ENCODE results near the gene CRYBB2.
"Not testable (repeated sequence)": the region's sequence is repeated elsewhere in the genome, so short reads cannot be mapped to it uniquely, and the experiment has no call there.

The CRYBB2 gene, protein sequence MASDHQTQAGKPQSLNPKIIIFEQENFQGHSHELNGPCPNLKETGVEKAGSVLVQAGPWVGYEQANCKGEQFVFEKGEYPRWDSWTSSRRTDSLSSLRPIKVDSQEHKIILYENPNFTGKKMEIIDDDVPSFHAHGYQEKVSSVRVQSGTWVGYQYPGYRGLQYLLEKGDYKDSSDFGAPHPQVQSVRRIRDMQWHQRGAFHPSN

DNA sequence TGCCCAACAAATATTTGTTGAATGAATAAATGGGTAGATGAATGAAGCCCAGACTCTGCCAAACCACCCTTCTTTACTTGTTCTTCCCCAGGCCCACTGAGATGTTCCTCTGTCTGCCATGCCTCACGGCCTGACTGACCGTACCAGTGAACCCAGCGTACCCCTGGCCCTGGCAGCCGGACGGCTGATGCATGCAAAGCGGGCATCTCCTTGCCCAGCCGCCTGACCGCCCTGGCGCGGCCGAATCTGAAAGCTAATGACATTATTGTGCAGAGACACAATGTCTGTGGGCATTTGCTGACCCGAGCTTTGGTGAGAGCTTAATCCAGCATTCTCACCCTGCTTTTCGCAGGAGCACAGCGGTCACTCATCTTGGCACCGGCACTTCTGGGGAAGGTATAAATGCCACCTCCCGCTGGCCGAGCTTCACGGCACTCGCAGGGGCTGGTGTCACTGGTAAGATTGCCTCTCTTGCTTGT, at the start of gene CRYBB2:
CRYBB2 (plus strand) TSS at position 429 of the 479 bp plus-strand sequence. CDS start 1,791 bp downstream, outside the sequence.
- DNase-seq = no peak

GRCh38 chr22:25170426-25170980, 48.9 kb upstream of the CRYBB2 start:
- DNase-seq = no peak

DNA sequence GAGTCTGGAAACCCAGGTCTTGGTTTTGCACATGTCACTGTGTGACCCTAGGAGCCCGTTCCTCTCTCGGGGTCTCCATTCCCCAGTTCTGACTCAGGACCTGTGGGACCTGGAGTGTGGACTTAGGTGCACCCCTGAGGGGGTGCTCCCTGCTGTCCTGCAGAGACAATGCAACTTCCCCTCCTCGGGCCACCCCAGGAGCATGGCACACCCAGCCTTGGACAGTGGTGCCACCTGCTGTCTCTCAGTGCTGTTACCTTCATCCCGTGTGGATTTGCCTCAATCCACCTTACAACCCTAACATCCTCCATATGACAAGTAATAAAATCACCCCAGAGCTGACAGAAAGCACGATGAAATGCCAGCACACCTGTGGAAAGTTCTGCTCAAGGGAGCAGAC, 47.3 kb upstream of the CRYBB2 start:
- DNase-seq = no peak

DNA sequence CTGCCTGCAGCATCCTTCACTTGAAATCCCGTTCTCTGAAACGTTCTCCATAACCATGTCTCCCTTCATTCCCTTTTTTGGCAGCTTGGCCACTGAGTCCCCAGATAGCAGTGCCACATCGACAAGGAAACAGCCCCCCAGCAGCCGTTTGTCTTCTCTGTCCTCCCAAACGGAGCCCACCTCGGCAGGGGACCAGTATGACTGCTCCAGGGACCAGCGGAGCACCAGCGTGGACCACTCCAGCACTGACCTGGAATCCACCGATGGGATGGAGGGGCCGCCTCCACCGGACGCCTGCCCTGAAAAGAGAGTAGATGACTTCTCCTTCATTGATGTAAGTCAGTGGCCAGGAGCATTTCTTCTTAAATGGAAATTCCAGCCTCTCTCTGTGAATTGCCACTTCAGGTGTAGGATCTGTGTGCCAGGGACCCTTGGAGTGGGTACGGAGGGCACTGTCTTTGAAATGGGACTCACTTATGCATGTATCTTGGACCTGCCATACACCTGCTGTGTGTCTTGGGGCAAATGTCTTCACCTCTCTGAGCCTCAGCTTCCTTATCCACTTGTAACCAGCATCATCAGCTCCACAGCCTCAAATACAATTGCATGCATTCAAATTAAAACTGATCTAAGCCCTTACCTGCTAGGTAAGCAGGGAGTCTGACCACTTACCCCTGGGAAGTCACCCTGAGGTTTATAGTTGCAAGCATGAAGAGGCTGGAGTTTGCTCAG, 45.1 kb upstream of the CRYBB2 start:
- no peak for DNase-seq

- no peak for DNase-seq
Measured at GRCh38 chr22:25174888-25175411, 44.5 kb upstream of the CRYBB2 start.

DNA sequence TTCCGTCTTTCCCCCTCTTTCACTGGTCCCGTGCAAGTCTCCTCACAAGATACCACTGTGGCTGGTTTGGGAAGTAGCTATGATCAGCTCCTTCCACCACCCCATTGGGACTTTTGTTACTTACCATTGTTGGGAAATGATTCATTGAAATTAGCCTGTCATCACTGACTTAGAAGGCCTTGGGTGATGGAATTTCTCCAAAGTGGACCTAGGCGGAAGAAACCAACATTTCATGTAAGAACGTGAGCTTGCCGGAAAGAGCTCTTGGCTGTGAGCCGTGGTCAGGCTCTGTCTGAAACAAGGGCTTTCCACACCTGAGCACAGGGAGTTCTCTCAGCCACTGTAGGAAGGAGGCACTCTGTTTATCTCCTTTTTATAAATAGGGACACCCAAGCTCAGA, 43.3 kb upstream of the CRYBB2 start:
- no peak for DNase-seq

DNA sequence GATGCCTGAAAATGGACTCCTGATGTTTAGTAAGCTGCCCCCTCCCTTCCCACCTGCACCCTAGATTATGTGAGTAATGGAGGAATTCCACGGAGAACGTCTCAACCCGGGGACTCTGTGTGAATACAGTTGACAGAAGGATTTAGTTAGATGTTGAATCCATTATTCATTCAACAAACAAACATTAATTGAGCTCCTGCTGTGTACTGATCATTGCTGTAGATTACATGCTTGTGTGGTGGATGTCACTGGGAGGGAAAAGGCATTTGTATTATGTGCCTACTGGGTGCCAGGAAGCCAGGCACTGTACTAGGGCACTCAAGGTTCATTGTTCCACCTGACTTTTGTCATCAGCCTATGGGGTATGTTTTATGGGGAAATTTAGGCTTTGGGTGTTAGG, 42.6 kb upstream of the CRYBB2 start:
- DNase-seq = no peak

GRCh38 chr22:25177226-25177625, 42.2 kb upstream of the CRYBB2 start:
- no peak for DNase-seq

DNA sequence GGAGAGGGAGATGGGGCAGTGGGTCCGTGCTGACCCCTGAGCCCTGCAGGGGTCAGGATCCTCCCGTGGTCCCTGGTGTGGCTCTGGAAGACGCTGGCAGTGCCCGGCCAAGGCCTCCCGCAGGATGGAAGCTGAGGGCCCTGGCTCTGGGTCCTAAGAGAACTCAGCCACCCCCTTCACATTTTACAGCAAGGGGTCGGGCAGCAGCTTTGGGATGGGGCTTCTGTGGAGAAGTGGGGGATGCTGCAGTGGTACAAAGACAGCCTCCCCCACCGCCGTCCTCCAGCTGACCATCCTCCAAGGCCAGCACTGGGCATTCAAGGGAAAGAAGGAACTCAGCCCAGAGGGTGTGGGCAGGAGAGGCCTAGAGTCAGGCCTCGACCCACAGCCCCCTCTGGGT, 41.5 kb upstream of the CRYBB2 start:
- DNase-seq = no peak

GRCh38 chr22:25178348-25178747, 41.1 kb upstream of the CRYBB2 start:
- DNase-seq = not testable (repeated sequence)

DNA sequence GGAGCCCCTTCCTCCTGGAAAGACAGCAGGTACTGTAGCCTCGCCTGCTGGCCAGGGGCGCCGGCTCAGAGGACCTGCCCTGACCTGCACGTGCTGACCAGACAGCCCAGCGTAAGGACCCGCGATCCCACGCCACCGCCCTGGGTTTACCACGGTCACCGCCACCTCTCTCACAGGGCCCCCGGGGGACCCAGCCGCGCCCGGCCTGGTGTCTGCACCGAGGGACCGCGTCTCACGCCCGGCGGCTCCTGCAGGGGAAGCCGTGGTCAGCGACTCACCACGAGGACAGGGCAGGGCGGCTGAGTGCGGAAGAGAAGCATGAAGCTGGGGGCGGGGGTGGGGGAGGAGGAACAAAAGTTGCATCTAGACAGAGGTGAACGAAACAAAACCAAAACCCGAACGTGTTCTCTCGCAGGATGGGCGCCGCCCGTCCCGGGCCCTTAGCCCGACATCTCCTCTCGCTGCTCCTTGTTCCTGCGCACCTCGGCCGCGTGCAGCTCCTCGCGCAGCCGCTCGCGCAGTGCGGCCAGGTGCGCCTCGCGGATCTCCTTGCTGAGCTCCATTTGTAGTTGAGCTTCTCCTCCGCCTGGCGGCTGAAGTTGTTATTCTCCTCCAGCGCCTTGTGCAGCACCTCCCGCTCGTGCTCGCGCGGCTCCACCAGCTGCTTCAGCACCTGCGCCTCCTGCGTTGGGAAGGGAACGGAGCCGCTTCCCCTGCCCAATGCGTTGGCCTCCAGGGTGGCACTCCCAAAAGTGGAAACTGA, 40.4 kb upstream of the CRYBB2 start:
- DNase-seq = not testable (repeated sequence)

DNA sequence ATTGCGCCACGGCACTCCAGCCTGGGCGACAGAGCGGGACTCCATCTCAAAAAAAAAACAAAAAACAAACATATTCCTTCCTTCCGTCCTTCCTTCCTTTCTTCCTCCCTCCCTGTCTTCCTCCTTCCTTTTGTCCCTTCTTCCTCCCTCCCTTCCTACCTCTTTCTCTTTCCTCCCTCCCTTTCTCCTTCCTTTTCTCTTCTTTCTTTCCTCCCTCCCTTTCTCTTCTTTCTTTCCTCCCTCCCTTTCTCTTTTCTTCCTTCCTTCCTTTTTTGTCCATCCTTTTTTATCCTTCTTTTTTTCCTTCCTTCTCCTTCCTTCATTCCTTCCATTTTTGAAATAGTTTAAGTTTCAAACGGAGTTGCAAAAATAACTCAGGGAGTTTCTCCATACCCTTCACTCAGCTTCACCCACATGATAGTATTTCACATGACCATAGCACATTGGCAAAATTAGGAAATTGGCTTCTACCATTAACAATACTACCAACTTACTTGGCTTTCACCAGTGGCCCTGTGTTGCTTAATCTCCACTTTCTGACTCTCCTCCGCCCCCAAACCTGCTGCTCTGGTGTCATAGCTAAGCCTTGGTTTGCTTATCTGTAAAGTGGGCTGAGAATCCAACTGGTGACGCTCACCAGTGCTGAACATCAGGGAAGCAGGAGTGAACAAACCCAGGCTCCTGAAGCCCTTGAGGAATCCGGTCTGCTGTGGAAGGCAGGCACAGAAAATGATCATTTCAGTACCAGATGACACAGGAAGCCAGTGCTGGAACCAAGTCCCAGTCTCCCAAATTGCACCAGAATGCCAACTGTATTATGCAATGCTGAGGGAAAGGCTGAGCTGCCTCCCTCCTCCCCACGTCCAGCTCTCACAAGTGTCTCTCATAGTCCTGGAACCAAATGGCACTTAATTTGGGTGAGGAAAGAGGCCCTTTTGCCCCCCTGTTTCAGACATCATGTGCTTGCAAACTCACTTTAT, 37.0 kb upstream of the CRYBB2 start:
- DNase-seq = no peak

DNA sequence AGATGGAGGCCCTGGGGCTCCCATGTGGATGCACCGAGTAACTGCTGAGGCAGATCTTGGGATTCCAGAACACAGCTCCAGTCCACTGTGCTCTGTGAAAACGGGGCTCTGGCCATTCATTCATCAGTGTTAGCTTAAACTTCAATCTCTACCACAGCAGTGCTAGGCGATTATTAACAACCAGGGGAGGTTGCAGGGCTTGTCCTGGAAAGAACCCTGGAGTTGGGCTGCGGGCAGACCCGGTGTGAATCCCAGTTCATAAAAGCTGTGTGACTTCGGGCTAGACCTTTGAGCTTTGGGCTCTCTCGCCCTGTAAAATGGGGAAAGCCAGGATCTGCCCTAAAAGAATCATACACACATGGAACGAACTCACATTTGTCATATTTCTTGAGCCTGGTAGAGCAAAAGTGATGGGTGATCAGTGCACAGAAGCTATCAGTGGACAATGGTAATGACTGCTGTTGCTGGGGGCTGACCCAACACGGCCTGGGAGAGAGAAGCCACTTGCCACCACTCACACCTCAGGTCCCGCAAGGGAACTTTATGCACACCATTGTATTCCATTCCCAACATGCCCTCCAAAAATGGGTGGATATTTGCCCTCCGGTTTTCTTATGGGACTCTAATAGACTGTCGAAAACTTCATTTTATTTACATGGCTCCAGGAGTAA, 35.4 kb upstream of the CRYBB2 start:
- no peak for DNase-seq

DNA sequence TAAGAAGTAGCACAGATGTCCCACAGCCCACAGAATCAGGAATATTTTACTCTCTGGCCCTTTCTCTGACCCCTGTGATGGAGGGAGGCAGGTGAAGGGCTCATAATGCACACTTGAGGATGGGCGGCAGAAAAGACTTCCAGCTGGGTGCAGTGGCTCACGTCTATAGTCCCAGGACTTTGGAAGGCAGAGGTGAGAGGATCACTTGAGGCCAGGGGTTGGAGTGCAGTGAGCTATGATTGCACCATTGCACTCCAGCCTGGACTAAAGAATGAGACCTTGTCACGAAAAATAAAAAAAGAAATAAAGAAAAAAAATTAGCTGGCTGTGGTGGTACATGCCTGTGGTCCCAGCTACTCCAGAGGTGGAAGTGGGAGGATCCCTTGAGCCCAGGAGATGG, 33.3 kb upstream of the CRYBB2 start:
- no peak for DNase-seq

GRCh38 chr22:25187469-25187868, 32.0 kb upstream of the CRYBB2 start:
- no peak for DNase-seq

- DNase-seq = no peak
Measured at GRCh38 chr22:25192406-25192805, 27.0 kb upstream of the CRYBB2 start.

GRCh38 chr22:25193130-25193529, 26.3 kb upstream of the CRYBB2 start:
- no peak for DNase-seq

GRCh38 chr22:25193548-25193947, 25.9 kb upstream of the CRYBB2 start:
- no peak for DNase-seq

- no peak for DNase-seq
Measured at GRCh38 chr22:25196326-25196725, 23.1 kb upstream of the CRYBB2 start.

DNA sequence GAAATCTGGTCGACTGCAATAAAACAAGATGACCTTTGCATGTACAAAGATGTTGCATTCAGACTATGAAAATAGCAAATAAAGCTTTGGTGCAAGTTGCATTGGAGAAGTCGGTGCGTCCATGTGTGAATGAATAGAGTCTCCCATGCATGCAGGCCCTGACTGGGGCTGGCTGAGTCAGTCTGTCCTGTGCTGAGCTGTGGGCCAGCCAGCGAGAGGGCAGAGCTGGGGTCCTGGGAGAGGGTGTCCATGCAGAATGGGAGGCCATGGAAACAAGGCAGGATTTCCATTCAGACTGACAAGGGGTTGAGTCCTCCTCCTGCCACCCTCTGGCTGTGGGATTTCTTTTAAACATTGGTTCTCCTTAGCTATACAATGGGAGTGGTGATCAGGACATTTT, 22.1 kb upstream of the CRYBB2 start:
- DNase-seq = no peak

- no peak for DNase-seq
Measured at GRCh38 chr22:25199731-25200520, 19.5 kb upstream of the CRYBB2 start, which contains the start of gene CRYBB3. TSS of gene CRYBB3 (plus strand) at chr22:25199858. CDS start at chr22:25201397, 1,539 bp downstream.
